HG03571 (cell line): Measurements from ENCODE around the gene NEDD4L.

Experiments
- ATAC-seq: cut with Tn5 transposase; IDR thresholded peaks from one replicate; pipeline ENCODE4 v1.9.1; 2021; ENCODE audit not compliant: unreplicated experiment

The NEDD4L gene

GRCh38 chr18:58088691-58089065 lies 44.7 kb downstream of the NEDD4L start:
- ATAC-seq, result no peak

- ATAC-seq, result peak; percentile 90
Measured at GRCh38 chr18:58091099-58091611, 47.1 kb downstream of the NEDD4L start.

- no peak for ATAC-seq
Measured at GRCh38 chr18:58093311-58093803, 49.3 kb downstream of the NEDD4L start.

GRCh38 chr18:58095222-58095621 lies 51.2 kb downstream of the NEDD4L start:
- no peak for ATAC-seq

- no peak for ATAC-seq
Measured at GRCh38 chr18:58095655-58096054, 51.6 kb downstream of the NEDD4L start.

- no peak for ATAC-seq
Measured at GRCh38 chr18:58096658-58097057, 52.6 kb downstream of the NEDD4L start.

GRCh38 chr18:58097121-58097906 lies 53.3 kb downstream of the NEDD4L start:
- no peak for ATAC-seq

GRCh38 chr18:58097907-58098166 lies 53.8 kb downstream of the NEDD4L start:
- no peak for ATAC-seq

- ATAC-seq, result no peak
Measured at GRCh38 chr18:58098706-58099105, 54.7 kb downstream of the NEDD4L start.

GRCh38 chr18:58100154-58100553 lies 56.1 kb downstream of the NEDD4L start:
- ATAC-seq, result no peak

- no peak for ATAC-seq
Measured at GRCh38 chr18:58101291-58101794, 57.3 kb downstream of the NEDD4L start.

GRCh38 chr18:58102018-58102417 lies 58.0 kb downstream of the NEDD4L start:
- ATAC-seq, result no peak

- ATAC-seq, result no peak
Measured at GRCh38 chr18:58102875-58103274, 58.8 kb downstream of the NEDD4L start.

- no peak for ATAC-seq
Measured at GRCh38 chr18:58103339-58103985, 59.4 kb downstream of the NEDD4L start.

- no peak for ATAC-seq
Measured at GRCh38 chr18:58104096-58104495, 60.1 kb downstream of the NEDD4L start.

GRCh38 chr18:58105206-58105887 lies 61.3 kb downstream of the NEDD4L start:
- ATAC-seq, result no peak

GRCh38 chr18:58105888-58106260 lies 61.8 kb downstream of the NEDD4L start:
- ATAC-seq, result no peak

GRCh38 chr18:58106289-58107070 lies 62.5 kb downstream of the NEDD4L start:
- ATAC-seq, result no peak

GRCh38 chr18:58109256-58109655 lies 65.2 kb downstream of the NEDD4L start:
- no peak for ATAC-seq

GRCh38 chr18:58110398-58110797 lies 66.4 kb downstream of the NEDD4L start:
- ATAC-seq, result no peak

GRCh38 chr18:58112174-58112573 lies 68.1 kb downstream of the NEDD4L start:
- no peak for ATAC-seq
